Right ventricle myocardium inferior (tissue), 1 donor: ENCODE results near the gene ANXA2. TPM values are rescaled to one million over a fixed set of nuclear protein-coding genes. Genes with fewer than 3 reads are reported as not detected.
A peak's percentile ranks its signal among the peaks of the same experiment; 100 is the strongest.

Experiments used
- ATAC-seq: fragments of 200-7000 bp; cut with Tn5 transposase; one replicate; pipeline ENCODE4 v1.9.1; 2020; ENCODE audit warnings: mild to moderate bottlenecking, moderate library complexity
- DNase-seq: peaks from one replicate; pipeline ENCODE4 v3.0.0; 2021; ENCODE audit errors: missing footprints
- intact Hi-C: fragments of 100-400 bp; cut with DNase I; formaldehyde crosslinking; loops from one replicate; pipeline ENCODE4 v1.11.0; 2022
- long read RNA-seq: library from polyadenylated mRNA; unstranded; transcript quantifications from one replicate; pipeline ENCODE4 v2.0.0, GENCODE V29; 2021
- total RNA-seq: library from RNA; stranded (reverse); fragmentation: NEBNext Ultra II Directional; extraction: Animal tissue kit (Norgen Biotek cat#: 25700); gene quantifications from one replicate; pipeline ENCODE4 v1.2.1, GENCODE V29; 2021
- donor health status: DM: no; HTN: yes; CAD: no; lungs with severe emphysema.

Gene ANXA2
- total RNA-seq = 212 TPM
- long read RNA-seq, transcript ANXA2-204 (13 exons, 1,435 nt) = major isoform, 130 of 159 reads
- long read RNA-seq, transcript ANXA2-203 (14 exons, 1,444 nt) = minor isoform, 12 of 159 reads
- long read RNA-seq, partial matches to known transcripts = 5 of 159 reads
- long read RNA-seq, other reads (novel, unspliced or antisense) = 10 of 159 reads

DNA sequence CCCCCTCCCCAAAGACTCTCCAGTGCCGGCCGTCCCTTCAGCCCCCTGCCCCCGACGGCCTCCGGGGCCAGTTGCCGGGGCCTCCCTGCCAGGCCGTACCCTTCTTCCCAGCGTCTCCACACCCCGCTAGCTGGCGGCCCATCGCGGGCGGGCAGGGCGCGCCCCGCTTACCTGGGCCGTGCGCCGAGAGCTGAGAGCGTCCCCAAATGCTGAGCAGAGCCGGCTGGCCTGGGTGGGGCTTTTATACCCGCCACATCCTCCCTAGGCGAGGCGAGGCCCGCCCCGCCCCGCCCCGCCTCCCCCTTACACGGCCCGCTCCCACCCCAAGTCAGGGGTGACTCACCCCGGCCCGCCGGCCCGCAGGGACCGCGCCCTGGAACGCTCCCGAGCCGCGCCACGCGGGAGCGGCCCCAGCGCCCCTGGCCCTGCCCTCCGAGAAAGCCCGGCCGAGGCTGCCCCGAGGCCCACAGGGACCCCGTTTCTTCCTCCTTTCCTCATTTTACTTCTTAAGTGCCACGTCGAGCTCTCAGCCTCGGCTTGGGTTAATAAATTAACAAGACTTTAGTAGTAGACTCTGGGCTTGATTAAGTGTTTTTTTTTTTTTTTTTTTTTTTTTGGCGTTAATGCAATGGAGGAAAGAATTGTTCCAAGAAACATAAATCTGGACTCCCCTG lies at the start of gene ANXA2:
TSS of gene ANXA2 (minus strand) at position 215 of the 674 bp plus-strand sequence. CDS start 11,911 bp downstream, outside the sequence.
- intact Hi-C loops = loop anchor here (2.0 kb wide), 2 partner anchors 23 to 35 kb away; no protein-coding TSS in a partner anchor
- ATAC-seq = peak; percentile 88
- DNase-seq = peak; percentile 90

DNA sequence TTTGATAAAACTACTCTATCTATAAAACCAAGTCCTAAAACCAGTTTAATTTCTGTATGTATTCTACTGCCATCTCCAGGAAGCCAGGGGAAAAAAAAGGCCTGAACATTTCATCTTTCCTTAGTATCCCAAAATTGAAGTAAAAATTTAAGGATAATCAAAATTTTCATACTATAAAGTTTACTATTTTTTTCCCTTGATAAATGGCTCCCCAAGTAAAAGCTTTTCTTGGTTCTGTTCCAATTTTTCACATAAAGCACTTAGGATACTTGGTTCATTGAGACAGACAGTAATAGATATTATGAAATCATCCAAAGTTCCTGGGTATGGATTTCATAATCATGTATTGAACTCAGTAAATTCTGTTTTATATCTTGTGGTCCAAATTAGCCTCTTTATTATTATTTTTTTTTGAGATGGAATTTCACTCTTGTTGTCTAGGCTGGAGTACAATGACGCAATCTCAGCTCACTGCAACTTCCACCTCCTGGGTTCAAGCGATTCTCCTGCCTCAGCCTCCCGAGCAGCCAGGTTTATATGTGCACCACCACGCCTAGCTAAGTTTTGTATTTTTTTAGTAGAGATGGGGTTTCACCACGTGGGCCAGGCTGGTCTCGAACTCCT lies 46.6 kb upstream of the ANXA2 start:
- intact Hi-C loops = loop anchor here (1.0 kb wide), 1 partner anchor 85 kb away; no protein-coding TSS in a partner anchor
- no peak for DNase-seq
- no peak for ATAC-seq

DNA sequence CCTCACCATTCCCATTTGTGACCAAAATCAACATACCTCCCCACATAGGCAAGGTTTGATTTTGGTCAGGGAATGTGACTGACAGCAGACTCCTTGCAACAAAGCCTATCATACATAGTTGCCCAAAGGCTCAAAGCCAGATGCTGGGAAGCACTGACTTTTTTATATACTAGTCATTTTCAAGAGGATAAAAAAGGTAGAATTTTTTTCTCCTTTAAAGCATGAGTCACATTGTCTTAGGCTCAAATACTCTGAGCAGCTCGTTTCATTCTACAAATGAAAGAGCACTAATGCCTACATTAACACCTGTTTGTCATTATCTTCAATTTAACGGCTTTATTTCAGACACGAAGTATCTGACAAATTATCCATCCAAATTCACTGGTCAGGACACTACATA lies 45.0 kb upstream of the ANXA2 start:
- intact Hi-C loops = no loop called here
- DNase-seq (no peak), ATAC-seq (no peak)

DNA sequence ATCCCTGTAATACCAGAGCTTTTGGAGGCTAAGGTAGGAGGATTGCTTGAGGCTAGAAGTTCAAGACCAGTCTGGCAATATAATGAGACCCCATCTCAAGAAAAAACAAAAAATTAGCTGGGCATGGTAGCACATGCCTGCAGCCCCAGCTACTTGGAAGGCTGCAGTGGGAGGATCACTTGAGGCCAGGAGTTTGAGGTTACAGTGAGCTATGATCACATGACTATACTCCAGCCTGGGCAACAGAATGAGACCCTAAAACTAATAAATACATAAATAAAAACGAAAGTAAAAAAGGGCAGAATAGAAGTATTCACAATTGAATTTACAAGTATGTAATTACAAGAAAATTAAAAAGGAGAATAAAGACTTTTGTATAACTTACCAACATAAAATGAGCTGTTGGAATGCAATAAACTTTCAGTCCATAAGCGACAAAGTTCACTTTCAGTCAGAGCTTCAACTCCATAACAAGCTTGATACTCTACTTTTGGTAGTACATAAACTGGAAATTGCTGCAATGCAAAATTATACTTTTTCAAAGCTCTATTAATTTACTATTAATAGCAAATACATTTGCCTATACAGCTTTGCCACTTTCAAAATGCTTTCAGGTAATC lies 44.4 kb upstream of the ANXA2 start:
- intact Hi-C loops = no loop called here
- ATAC-seq (no peak), DNase-seq (no peak)

DNA sequence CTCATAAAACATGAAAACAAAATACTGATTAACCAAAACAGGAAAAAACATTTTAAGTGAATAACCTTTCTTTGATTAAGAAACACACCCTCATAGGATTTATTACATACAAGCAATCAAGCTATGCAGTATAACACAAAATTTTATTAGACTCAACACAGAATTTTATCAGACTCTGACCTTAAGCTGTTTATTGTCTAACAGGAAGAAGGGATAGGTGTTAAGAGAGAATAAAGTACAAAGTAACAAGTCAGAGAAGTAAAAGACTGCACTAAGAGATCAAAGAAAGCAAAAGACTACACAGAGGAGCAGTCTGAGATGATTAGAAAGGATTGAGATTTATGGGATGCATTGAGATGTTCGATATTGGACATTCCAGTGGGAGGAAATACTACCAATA lies 43.5 kb upstream of the ANXA2 start:
- intact Hi-C loops = no loop called here
- no peak for DNase-seq
- no peak for ATAC-seq

DNA sequence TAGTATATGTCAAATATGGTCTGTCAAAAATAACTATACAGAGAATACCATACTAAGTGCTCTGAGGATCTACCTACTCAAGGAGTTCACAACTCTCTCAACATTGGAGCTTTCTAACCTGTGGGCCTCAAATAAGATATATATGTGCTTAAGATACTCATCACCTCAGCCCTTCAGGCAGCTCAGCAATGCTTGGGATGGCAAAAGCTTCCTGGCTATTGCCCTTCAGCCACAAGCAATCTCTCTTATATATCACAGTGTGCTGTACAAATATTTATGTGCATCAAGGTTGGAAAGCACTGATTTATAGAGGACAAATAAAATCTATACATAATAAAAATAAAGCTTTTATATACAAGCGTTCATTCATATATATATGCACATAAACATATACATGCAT lies 40.9 kb upstream of the ANXA2 start:
- intact Hi-C loops = no loop called here
- no peak for DNase-seq
- ATAC-seq = no peak

DNA sequence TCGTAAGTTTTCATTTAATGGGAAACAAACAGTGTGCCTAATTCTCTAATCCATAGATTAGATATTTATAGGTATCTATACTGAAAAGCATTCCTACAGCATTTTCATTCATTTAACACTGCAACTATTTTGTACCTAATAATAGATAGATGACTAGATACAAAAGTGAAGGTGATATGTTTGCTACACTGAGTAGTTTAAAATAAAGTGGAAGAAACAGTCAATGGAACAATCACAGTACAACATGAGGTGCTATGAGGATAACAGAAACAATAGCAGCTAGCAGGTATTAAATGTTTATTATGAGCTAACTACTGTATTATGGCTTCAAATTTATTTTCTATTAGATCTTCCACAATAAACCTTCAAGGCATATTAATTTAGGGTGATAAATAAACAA lies 31.1 kb upstream of the ANXA2 start:
- ATAC-seq (no peak), DNase-seq (no peak)
- intact Hi-C loops = no loop called here

DNA sequence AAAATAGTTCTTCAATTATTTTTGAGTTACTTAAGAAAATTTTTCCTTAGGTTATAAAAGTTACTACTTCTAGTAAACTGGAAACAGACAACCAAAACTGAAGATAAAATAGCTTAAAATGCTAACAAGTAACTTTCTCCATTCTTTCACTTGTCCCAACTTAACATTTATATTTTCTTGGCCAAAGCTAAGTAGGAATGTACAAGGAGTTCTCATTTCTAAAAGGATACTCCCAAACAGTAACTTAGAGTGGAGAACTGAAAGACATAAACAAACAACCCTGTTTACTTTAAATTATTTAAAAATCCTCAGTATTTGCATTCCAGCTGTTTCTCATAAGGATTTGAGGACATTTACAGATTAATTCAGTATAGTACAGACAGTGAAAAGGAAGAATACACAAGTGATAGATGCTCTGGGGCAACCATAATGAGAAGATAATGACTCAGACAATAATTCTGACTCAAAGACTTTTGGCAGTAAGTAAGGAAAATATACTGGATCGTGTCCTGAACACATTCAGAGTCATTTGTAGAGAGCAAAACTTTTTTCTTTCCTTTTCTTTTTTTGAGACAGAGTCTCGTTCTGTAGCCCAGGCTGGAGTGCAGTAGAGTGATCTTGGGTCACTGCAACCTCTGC lies 29.2 kb upstream of the ANXA2 start:
- intact Hi-C loops = no loop called here
- DNase-seq (no peak), ATAC-seq (peak; percentile 46)

DNA sequence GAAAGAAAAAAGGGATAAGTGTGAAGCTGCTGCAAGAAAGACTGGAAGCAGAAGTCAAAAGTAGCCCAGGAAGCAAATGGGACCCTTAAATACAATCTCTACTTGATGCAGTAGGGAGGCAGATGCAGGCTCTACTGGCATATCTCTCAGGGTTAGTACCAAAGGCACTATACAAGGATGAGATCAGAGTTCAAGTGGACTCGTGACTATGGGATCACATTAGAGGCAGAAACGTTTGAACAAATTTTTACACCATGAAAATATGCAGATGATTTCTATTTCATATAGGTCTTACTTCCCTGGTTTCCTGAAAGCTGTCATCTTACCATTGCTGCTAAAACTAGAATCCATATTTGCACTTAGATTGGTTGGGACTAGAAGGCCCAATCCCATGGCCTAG lies 27.7 kb upstream of the ANXA2 start:
- intact Hi-C loops = no loop called here
- no peak for ATAC-seq
- DNase-seq = no peak

DNA sequence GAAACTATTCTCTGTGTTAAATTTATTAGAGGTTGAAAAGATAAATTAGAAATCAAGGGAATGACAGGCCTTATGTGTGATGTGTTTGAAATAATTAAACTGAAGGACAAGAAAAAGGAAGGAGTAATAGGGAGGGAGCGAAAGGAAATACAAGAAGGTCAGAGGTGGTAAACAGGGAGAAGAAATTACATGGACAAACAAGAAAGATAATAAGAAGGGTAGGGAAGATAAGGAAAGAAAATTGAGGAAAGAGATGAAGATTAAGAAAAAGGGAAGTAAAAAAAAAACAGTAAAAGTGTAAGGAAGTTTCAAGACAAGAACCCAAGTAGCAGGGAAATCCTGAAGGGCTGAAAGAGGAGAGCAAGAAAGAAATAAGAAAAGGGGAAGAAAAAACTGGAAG lies 26.2 kb upstream of the ANXA2 start:
- DNase-seq = no peak
- intact Hi-C loops = no loop called here
- ATAC-seq = no peak

DNA sequence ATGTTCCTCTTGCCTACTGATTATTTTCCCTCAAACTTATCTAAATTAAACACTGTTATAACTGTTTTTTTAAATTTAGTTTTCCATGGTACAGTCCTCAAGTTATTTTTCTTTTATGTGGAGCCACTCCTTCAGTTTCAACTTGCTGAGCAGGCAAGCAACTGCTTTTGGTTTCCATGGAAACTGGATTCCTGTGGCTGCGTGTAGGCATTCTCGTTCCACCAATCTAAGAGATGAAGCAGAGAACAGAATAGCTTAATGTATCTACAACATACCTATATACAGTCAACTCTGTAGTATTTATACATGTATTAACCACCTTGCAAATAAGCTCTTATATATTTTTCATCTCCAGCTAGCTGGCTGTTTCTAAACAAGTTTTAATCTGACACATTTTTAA lies 25.8 kb upstream of the ANXA2 start:
- intact Hi-C loops = no loop called here
- ATAC-seq (no peak), DNase-seq (no peak)

DNA sequence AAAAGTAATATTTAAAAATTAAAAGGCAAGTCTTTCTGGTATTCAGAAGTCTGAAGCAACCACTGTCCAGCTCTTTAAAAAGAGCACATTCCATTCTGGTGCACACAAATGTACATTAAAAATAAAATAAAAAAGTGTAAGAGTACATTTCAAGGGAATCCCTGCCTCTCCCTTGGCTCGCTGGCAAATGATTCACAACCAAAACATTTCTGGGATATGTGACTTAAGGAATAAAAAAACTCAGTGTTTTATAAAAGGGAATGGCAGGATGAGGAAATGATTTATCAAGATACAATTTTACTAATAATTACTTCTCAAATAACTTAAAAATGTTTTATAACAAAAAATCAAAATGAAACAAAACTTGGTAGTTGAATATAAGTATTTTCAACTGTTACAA lies 23.8 kb upstream of the ANXA2 start:
- intact Hi-C loops = loop anchor here (2.0 kb wide), 1 partner anchor 23 kb away; no protein-coding TSS in a partner anchor
- no peak for ATAC-seq

DNA sequence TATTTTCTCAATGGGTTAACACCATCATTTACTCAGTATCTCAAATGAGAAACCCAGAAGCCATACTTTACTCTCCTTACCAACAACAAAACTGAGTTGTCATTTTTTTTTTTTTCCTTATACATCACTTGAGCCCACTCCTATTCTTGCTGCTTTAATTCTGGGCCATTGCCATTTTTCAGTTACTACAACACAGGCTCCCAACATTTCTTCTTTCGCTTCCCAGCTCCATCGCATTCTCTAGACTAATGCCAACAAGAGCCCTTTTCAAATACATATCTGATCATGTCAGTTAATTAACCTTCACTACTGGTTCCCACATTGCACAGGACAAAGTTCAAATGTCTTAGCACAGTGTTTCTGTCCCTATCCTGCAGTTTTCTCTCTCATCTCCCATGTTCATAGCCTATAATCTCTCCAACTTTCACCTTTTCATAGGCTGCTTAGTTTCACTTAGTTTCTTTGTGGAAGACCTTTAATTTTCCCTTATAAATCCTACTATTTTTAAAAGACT lies 22.5 kb upstream of the ANXA2 start:
- intact Hi-C loops = loop anchor here (2.0 kb wide), 1 partner anchor 21 kb away; no protein-coding TSS in a partner anchor
- no peak for ATAC-seq

More for the DNA sequence above, 23.8 kb upstream of the ANXA2 start:
- no peak for DNase-seq

DNA sequence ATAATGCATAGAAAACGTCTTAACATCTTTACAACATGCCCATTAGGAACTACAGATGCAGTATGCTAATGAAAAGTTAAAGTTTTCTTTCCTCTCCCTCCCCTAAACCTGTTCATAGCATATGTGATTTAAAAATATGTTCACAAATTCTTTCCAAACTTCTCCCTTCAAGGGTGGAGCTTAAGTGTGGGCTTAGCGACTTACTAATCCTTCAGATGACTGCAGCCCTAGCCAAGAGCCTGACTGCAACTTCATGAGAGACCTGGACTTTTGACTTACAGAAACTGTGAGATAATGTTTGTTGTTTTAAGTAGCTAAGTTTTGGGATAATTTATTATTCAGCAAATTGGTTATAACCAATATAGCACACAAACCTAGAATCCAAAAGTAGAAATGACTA lies 22.0 kb upstream of the ANXA2 start:
- ATAC-seq (no peak), DNase-seq (no peak)
- intact Hi-C loops = loop anchor here (2.0 kb wide), 1 partner anchor 21 kb away; no protein-coding TSS in a partner anchor

More for the DNA sequence above, 22.5 kb upstream of the ANXA2 start:
- DNase-seq = no peak

DNA sequence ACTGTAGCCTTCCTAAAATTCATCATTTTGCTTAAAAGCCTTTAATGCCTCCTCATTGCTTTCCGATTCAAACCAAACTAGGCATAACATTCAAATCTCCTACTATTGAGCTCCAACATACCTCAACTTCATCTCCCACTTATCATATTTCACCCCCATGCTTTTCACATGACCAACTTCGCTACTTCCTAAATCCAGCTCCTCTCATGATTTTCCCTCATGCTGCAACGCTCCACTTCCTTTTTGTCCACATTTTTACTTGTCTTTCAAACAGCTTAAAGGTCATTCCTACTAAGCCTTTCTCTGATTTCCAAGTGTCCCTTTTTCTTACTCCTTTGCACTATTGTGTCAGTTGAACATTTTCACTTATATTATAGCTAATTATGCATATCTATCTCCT lies 20.3 kb upstream of the ANXA2 start:
- DNase-seq (no peak), ATAC-seq (no peak)
- intact Hi-C loops = no loop called here

DNA sequence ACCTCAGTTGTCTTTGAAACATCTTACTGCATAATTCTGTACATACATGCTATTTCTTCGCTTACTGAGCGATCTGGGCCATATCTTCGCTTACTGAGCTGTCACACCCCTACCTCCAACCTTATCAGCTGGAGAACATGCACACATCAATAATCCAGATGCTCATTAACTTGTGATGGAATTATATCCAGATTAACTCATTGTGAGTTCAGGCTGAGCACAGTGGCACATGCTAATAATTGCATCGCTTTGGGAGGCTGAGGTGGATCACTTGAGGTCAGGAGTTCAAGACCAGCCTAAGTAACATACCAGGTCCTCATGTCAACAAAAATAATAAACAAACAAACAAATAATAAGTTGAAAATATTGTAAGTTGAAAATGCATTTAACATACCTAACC lies 19.3 kb upstream of the ANXA2 start:
- intact Hi-C loops = no loop called here
- DNase-seq (no peak), ATAC-seq (no peak)

DNA sequence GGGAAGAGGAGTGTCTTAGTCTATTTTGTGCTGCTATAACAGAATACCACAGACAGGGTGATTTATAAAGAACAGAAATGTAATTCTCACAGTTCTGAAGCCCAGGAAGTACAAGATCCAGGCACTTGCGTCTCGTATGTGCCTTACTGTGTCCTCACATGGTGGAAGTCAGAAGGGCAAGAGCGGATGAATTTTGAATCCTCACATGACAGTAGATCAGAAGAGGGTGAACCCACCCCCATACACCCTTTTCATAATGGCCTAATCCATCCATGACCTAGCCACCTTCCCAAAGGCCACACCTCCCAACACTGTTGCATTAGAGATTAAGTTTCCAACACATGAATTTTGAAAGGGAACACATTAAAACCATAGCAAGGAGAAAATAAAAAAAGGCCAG lies 18.7 kb upstream of the ANXA2 start:
- intact Hi-C loops = no loop called here
- ATAC-seq (no peak), DNase-seq (no peak)

DNA sequence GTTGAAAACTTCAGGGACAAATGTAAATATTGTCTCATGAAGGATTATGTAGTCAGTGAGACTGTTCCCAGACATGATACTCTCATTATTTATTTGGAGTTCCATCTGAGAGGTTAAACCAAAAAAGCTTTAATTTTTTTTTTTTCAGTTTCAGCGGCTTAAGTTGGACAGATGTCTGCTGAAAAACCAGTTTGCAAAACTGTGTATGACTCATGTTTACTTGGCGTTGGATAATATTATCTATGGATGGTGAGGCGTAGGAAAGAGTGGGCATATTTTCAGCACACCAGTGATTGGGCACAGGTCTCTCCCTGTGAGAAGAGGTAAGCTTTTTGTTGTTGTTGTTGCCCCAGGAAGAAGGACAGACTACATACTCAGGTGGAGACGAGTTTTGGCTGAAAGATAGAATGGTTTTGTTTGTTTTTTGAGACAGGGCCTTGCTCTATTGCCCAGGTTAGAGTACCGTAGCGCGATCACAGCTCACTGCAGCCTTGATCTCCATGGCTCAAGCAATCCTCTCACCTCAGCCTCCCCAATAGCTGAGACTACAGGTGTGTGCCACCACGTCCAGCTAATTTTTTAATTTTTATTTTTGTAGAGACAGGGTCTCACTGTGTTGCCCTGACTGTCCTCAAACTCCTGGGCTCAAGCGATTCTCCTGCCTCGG lies 16.4 kb upstream of the ANXA2 start:
- DNase-seq (no peak), ATAC-seq (peak; percentile 25)
- intact Hi-C loops = no loop called here
